ENCODE data around the gene SLCO3A1. TPM values are rescaled to one million over a fixed set of nuclear protein-coding genes. Genes with fewer than 3 reads are reported as not detected.

The SLCO3A1 gene
- total and polyA plus RNA-seq, 2 donors (not counting 1 experiment from before 2014, with no cell fraction given): 8.1 to 16.8 TPM

- H3K27ac ChIP-seq (ENCODE audit: insufficient read depth, low read length): no peak overlapping the region
- TF ChIP-seq EZH2 (IDR thresholded peaks at IDR 0.05; ENCODE audit: low read length, missing control alignments): no peak
- H3K36me3 ChIP-seq (ENCODE audit: control insufficient read depth, insufficient read depth, low read length): no peaks in the 10 kb centered on the region
- no peaks in the 10 kb centered on the region for H3K27me3 ChIP-seq (ENCODE audit: control insufficient read depth, insufficient read depth, low read length)
- no peak overlapping the region for H3K9ac ChIP-seq (ENCODE audit: insufficient read depth, low read length)
- H3K9me3 ChIP-seq (ENCODE audit: control insufficient read depth, insufficient read depth, low read depth, low read length): no peaks in the 10 kb centered on the region
- no peaks in the 10 kb centered on the region for H3K4me1 ChIP-seq (ENCODE audit: control insufficient read depth, extremely low read depth, insufficient read depth, low read length)
- no peak overlapping the region for H3K4me3 ChIP-seq (replicated peaks in 1 of 4; ENCODE audit: control extremely low read depth in 1 of 4, insufficient read depth in 1 of 4, low read depth in 3 of 4, low read length in 4 of 4)
- no peak for DNase-seq (ENCODE audit: low read depth in 2 of 2)
- H3K4me2 ChIP-seq (ENCODE audit: extremely low read depth, insufficient read depth, low read length): no peak overlapping the region
- no peak overlapping the region for H2AFZ ChIP-seq (ENCODE audit: low read length)
- H3K79me2 ChIP-seq (ENCODE audit: control insufficient read depth, insufficient read depth, low read length): no peaks in the 10 kb centered on the region
- no peaks in the 10 kb centered on the region for H4K20me1 ChIP-seq (ENCODE audit: control insufficient read depth, extremely low read depth, insufficient read depth, low read length)
Measured at GRCh38 chr15:91874171-91874570, 20.7 kb downstream of the SLCO3A1 start.

DNA sequence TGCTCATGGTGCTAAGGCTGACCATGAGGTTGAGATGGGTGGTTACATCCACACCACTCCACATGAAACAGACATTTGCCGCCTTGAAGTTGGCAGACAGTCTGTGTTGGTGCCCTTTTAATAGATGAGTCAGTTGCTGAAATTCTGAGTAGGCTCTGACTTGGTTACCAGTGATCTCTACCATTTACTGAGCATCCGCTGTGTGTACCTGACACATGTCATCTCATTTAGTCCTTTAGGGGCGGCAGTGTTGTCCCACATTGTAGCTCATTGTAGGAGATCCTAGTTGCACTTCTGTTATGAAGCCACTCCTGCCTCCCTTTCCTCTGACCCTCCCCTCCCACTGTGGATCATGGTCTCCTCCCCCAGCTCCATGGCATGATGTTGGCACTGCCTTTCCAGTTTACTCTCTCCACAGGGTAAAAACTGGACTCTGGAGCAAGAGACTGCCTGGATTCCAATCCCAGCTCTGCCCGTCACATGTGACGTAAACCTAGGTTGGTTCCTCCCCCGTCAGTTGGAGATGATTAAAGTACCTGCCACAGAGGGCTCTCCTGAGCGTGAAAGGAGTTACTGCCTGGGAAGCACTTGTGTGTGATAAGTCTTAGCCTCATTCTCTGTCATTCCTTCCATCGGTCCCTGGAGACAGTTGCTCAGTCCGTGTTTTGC, 21.6 kb downstream of the SLCO3A1 start:
- no peaks in the 10 kb centered on the region for H3K79me2 ChIP-seq (ENCODE audit: control insufficient read depth, insufficient read depth, low read length)

DNA sequence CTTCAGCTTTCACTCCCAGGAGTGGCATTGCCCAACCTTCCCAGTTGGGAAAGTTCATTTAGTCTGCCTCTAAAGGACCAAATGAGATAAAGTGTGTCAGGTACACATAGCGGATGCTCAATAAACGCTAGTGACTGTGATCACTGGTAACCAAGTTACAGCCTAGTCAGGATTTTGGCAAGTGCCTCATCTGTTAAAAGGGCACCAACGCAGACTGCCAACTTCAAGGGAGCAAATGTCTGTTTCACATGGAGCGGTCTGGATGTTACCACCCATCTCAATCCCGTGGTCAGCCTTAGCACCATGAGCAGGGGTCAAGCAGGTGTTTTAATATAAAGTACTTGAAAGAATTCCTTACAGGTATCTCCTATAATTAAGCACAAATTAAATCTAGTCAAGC, 22.7 kb downstream of the SLCO3A1 start:
- no peak for DNase-seq (ENCODE audit: low read depth in 2 of 2)
- no peak overlapping the region for H3K4me2 ChIP-seq (ENCODE audit: extremely low read depth, insufficient read depth, low read length)
- no peak overlapping the region for H3K9ac ChIP-seq (ENCODE audit: insufficient read depth, low read length)
- no peaks in the 10 kb centered on the region for H3K9me3 ChIP-seq (ENCODE audit: control insufficient read depth, insufficient read depth, low read depth, low read length)
- no peaks in the 10 kb centered on the region for H4K20me1 ChIP-seq (ENCODE audit: control insufficient read depth, extremely low read depth, insufficient read depth, low read length)
- H3K36me3 ChIP-seq (ENCODE audit: control insufficient read depth, insufficient read depth, low read length): no peaks in the 10 kb centered on the region
- no peak overlapping the region for H3K4me3 ChIP-seq (replicated peaks in 1 of 4; ENCODE audit: control extremely low read depth in 1 of 4, insufficient read depth in 1 of 4, low read depth in 3 of 4, low read length in 4 of 4)
- no peak overlapping the region for H3K27ac ChIP-seq (ENCODE audit: insufficient read depth, low read length)
- no peaks in the 10 kb centered on the region for H3K79me2 ChIP-seq (ENCODE audit: control insufficient read depth, insufficient read depth, low read length)
- no peak overlapping the region for H2AFZ ChIP-seq (ENCODE audit: low read length)
- no peaks in the 10 kb centered on the region for H3K27me3 ChIP-seq (ENCODE audit: control insufficient read depth, insufficient read depth, low read length)
- TF ChIP-seq EZH2 (IDR thresholded peaks at IDR 0.05; ENCODE audit: low read length, missing control alignments) (no peak), CTCF (conservative IDR thresholded peaks at IDR 0.05 in 1 of 2, IDR thresholded peaks at IDR 0.05 in 1 of 2; ENCODE audit: low read depth in 1 of 2, low read length in 2 of 2) (no peak)
- H3K4me1 ChIP-seq (ENCODE audit: control insufficient read depth, extremely low read depth, insufficient read depth, low read length): no peaks in the 10 kb centered on the region

More for the DNA sequence above, 21.6 kb downstream of the SLCO3A1 start:
- Histone ChIP-seq H2AFZ (ENCODE audit: low read length) (no peak overlapping the region), H4K20me1 (ENCODE audit: control insufficient read depth, extremely low read depth, insufficient read depth, low read length) (no peaks in the 10 kb centered on the region), H3K27ac (ENCODE audit: insufficient read depth, low read length) (no peak overlapping the region), H3K4me2 (ENCODE audit: extremely low read depth, insufficient read depth, low read length) (no peak overlapping the region), H3K36me3 (ENCODE audit: control insufficient read depth, insufficient read depth, low read length) (no peaks in the 10 kb centered on the region), H3K9ac (ENCODE audit: insufficient read depth, low read length) (no peak overlapping the region), H3K27me3 (ENCODE audit: control insufficient read depth, insufficient read depth, low read length) (no peaks in the 10 kb centered on the region), H3K9me3 (ENCODE audit: control insufficient read depth, insufficient read depth, low read depth, low read length) (no peaks in the 10 kb centered on the region), H3K4me1 (ENCODE audit: control insufficient read depth, extremely low read depth, insufficient read depth, low read length) (no peaks in the 10 kb centered on the region), H3K4me3 (replicated peaks in 1 of 4; ENCODE audit: control extremely low read depth in 1 of 4, insufficient read depth in 1 of 4, low read depth in 3 of 4, low read length in 4 of 4) (no peak overlapping the region)
- DNase-seq (ENCODE audit: low read depth in 2 of 2): no peak
- TF ChIP-seq EZH2 (IDR thresholded peaks at IDR 0.05; ENCODE audit: low read length, missing control alignments) (no peak), CTCF (conservative IDR thresholded peaks at IDR 0.05 in 1 of 2, IDR thresholded peaks at IDR 0.05 in 1 of 2; ENCODE audit: low read depth in 1 of 2, low read length in 2 of 2) (no peak)
